ENCODE results near the gene SPATA13.

SPATA13 gene

DNA sequence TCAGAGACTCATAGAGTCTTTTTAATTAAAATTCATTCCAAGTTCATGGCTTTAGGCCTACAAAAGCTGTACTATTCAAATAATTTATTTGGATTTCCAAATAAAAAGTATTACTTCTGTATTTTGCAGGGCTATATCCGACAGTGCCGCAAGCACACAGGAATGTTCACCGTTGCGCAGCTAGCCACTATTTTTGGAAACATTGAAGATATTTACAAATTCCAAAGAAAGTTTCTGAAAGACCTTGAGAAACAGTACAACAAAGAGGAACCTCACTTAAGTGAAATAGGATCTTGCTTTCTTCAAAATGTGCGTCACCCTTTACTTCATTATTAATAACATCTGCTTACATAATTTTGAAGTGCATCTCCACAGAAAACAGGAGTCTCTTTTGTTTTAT is 128.3 kb downstream of the SPATA13 start:
- no peaks in the 10 kb centered on the region for H3K27me3 ChIP-seq (ENCODE audit: insufficient read depth, low read depth)
- no peaks in the 10 kb centered on the region for H3K36me3 ChIP-seq (ENCODE audit: insufficient read depth)
- H3K4me1 ChIP-seq (ENCODE audit: low read depth, poor library complexity, severe bottlenecking): no peaks in the 10 kb centered on the region
- no peak overlapping the region for H3K27ac ChIP-seq
- TF ChIP-seq, protein P1, sequence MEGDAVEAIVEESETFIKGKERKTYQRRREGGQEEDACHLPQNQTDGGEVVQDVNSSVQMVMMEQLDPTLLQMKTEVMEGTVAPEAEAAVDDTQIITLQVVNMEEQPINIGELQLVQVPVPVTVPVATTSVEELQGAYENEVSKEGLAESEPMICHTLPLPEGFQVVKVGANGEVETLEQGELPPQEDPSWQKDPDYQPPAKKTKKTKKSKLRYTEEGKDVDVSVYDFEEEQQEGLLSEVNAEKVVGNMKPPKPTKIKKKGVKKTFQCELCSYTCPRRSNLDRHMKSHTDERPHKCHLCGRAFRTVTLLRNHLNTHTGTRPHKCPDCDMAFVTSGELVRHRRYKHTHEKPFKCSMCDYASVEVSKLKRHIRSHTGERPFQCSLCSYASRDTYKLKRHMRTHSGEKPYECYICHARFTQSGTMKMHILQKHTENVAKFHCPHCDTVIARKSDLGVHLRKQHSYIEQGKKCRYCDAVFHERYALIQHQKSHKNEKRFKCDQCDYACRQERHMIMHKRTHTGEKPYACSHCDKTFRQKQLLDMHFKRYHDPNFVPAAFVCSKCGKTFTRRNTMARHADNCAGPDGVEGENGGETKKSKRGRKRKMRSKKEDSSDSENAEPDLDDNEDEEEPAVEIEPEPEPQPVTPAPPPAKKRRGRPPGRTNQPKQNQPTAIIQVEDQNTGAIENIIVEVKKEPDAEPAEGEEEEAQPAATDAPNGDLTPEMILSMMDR (conservative IDR thresholded peaks at IDR 0.05; ENCODE audit: low read depth, low read length): no peak
- H3K4me2 ChIP-seq: no peak overlapping the region
- H2AFZ ChIP-seq (ENCODE audit: low read depth): no peak overlapping the region
- no peaks in the 10 kb centered on the region for H4K20me1 ChIP-seq (ENCODE audit: insufficient read depth)
- no peak overlapping the region for H3K9ac ChIP-seq
- no peak overlapping the region for H3K4me3 ChIP-seq (IDR thresholded peaks at IDR 0.05; ENCODE audit: insufficient read depth, low read depth, low read length)
- no peaks in the 10 kb centered on the region for H3K79me2 ChIP-seq (ENCODE audit: insufficient read depth, low read depth)

DNA sequence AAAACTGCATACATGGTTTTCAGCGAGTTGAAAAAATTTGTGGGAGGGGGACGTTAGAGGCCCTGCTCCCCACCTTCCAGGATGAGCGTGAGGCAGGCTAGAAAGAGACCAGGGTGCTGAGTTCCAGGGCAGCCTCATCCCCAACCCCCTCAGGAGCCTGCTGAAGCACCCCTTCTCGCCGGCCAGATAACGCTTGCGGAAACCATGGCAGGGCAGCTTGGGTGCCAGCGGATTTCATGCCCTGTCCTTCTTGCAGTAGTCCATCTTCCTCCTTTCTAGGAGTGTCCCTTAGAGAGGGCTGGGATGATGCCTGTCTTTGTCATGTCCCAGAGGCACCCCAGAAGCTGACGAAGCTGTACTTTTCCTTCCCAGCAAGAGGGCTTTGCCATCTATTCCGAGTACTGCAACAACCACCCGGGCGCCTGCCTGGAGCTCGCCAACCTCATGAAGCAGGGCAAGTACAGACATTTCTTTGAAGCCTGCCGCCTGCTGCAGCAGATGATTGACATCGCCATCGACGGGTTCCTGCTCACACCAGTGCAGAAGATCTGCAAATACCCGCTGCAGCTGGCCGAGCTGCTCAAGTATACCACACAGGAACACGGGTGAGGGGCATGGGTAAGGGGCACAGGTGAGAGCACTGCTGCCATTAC is 129.9 kb downstream of the SPATA13 start:
- no peak overlapping the region for H3K27ac ChIP-seq
- no peaks in the 10 kb centered on the region for H4K20me1 ChIP-seq (ENCODE audit: insufficient read depth)
- H3K4me2 ChIP-seq: no peak overlapping the region
- no peaks in the 10 kb centered on the region for H3K79me2 ChIP-seq (ENCODE audit: insufficient read depth, low read depth)
- no peak overlapping the region for H3K9ac ChIP-seq
- no peak overlapping the region for H2AFZ ChIP-seq (ENCODE audit: low read depth)
- H3K4me1 ChIP-seq (ENCODE audit: low read depth, poor library complexity, severe bottlenecking): no peaks in the 10 kb centered on the region
- H3K27me3 ChIP-seq (ENCODE audit: insufficient read depth, low read depth): no peaks in the 10 kb centered on the region
- no peaks in the 10 kb centered on the region for H3K36me3 ChIP-seq (ENCODE audit: insufficient read depth)
- no peak overlapping the region for H3K4me3 ChIP-seq (IDR thresholded peaks at IDR 0.05; ENCODE audit: insufficient read depth, low read depth, low read length)
- TF ChIP-seq, protein P1 (conservative IDR thresholded peaks at IDR 0.05; ENCODE audit: low read depth, low read length): no peak

DNA sequence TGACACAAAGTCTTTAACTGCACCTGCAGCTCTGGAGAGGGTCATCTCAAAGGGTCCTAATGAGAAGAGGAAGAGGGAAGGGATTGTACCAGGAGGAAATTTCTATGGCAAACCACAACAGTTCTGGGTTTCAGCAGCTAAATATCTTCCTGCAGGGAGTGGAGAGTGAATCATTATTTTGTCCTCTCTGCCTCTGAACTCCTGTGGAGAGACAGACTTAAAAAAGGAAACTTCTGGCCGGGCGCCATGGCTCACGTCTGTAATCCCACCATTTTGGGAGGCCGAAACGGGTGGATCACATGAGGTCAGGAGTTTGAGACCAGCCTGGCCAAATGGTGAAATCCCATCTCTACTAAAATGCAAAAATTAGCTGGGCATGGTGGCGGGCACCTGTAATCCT is 132.0 kb downstream of the SPATA13 start:
- Histone ChIP-seq H3K9ac (no peak overlapping the region), H4K20me1 (ENCODE audit: insufficient read depth) (no peaks in the 10 kb centered on the region), H3K4me1 (ENCODE audit: low read depth, poor library complexity, severe bottlenecking) (no peaks in the 10 kb centered on the region), H3K27me3 (ENCODE audit: insufficient read depth, low read depth) (no peaks in the 10 kb centered on the region), H3K36me3 (ENCODE audit: insufficient read depth) (no peaks in the 10 kb centered on the region), H3K79me2 (ENCODE audit: insufficient read depth, low read depth) (no peaks in the 10 kb centered on the region), H3K4me3 (IDR thresholded peaks at IDR 0.05; ENCODE audit: insufficient read depth, low read depth, low read length) (no peak overlapping the region), H3K27ac (no peak overlapping the region), H3K4me2 (no peak overlapping the region), H2AFZ (ENCODE audit: low read depth) (no peak overlapping the region)
- TF ChIP-seq, protein P1 (conservative IDR thresholded peaks at IDR 0.05; ENCODE audit: low read depth, low read length): no peak

DNA sequence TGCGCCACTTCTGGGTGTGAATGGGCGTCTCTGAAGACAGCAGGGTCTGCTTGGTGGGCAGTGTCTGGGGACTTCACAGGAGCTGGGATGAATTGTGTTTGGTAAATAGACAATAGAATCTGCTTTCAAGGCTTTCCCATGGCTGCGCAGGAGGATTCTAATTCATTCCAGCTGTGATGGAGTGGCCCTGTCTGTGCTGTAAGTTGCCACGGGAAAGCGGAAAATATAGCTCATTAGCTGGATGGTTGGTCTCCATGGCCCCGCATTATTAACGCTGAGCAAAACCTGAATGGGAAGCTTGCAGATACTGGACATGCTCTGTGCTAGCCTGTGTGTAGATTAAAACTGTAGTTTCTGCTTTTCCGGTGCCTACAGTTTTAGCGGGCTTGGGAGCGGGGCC is 133.2 kb downstream of the SPATA13 start:
- Histone ChIP-seq H3K9ac (no peak overlapping the region), H3K27me3 (ENCODE audit: insufficient read depth, low read depth) (no peaks in the 10 kb centered on the region), H3K27ac (no peak overlapping the region), H3K4me3 (IDR thresholded peaks at IDR 0.05; ENCODE audit: insufficient read depth, low read depth, low read length) (no peak overlapping the region), H2AFZ (ENCODE audit: low read depth) (no peak overlapping the region), H3K4me1 (ENCODE audit: low read depth, poor library complexity, severe bottlenecking) (no peaks in the 10 kb centered on the region), H4K20me1 (ENCODE audit: insufficient read depth) (no peaks in the 10 kb centered on the region), H3K36me3 (ENCODE audit: insufficient read depth) (no peaks in the 10 kb centered on the region), H3K79me2 (ENCODE audit: insufficient read depth, low read depth) (no peaks in the 10 kb centered on the region), H3K4me2 (no peak overlapping the region)
- TF ChIP-seq, protein P1 (conservative IDR thresholded peaks at IDR 0.05; ENCODE audit: low read depth, low read length): no peak

Data from KMS-11 (cell line).